Kidney tubule cell (primary cell): Measurements from ENCODE around the gene CELF4.

ENCODE experiments used
- DNase-seq: peaks from one replicate; pipeline ENCODE4 v3.0.0-alpha.2; 2018; ENCODE audit warnings: low spot score

CELF4 gene

GRCh38 chr18:37409878-37410277, 155.7 kb downstream of the CELF4 start:
- no peak for DNase-seq

- DNase-seq, result peak; percentile 86
Measured at GRCh38 chr18:37408676-37409265, 156.8 kb downstream of the CELF4 start.

GRCh38 chr18:37407571-37407970, 158.0 kb downstream of the CELF4 start:
- DNase-seq, result no peak

- no peak for DNase-seq
Measured at GRCh38 chr18:37405772-37406171, 159.8 kb downstream of the CELF4 start.

GRCh38 chr18:37405229-37405628, 160.4 kb downstream of the CELF4 start:
- DNase-seq, result no peak

GRCh38 chr18:37403788-37404187, 161.8 kb downstream of the CELF4 start:
- no peak for DNase-seq

GRCh38 chr18:37403100-37403781, 162.4 kb downstream of the CELF4 start:
- DNase-seq, result peak; percentile 92

- no peak for DNase-seq
Measured at GRCh38 chr18:37402735-37403099, 162.9 kb downstream of the CELF4 start.

- no peak for DNase-seq
Measured at GRCh38 chr18:37400802-37401201, 164.8 kb downstream of the CELF4 start.

- no peak for DNase-seq
Measured at GRCh38 chr18:37398248-37398920, 167.2 kb downstream of the CELF4 start.

- no peak for DNase-seq
Measured at GRCh38 chr18:37397814-37398213, 167.8 kb downstream of the CELF4 start.

- no peak for DNase-seq
Measured at GRCh38 chr18:37396971-37397720, 168.5 kb downstream of the CELF4 start.

GRCh38 chr18:37395631-37396030, 170.0 kb downstream of the CELF4 start:
- no peak for DNase-seq

- DNase-seq, result no peak
Measured at GRCh38 chr18:37395138-37395537, 170.5 kb downstream of the CELF4 start.

- DNase-seq, result no peak
Measured at GRCh38 chr18:37394610-37394965, 171.0 kb downstream of the CELF4 start.

- DNase-seq, result peak; percentile 88
Measured at GRCh38 chr18:37393945-37394609, 171.5 kb downstream of the CELF4 start.

GRCh38 chr18:37393221-37393827, 172.3 kb downstream of the CELF4 start:
- no peak for DNase-seq

- no peak for DNase-seq
Measured at GRCh38 chr18:37392648-37393047, 172.9 kb downstream of the CELF4 start.

- DNase-seq, result no peak
Measured at GRCh38 chr18:37391698-37392548, 173.7 kb downstream of the CELF4 start.

- DNase-seq, result no peak
Measured at GRCh38 chr18:37391156-37391555, 174.4 kb downstream of the CELF4 start.

- DNase-seq, result no peak
Measured at GRCh38 chr18:37390687-37391086, 174.9 kb downstream of the CELF4 start.
